ENCODE data around the gene ANXA11. TPM values are rescaled to one million over a fixed set of nuclear protein-coding genes. Genes with fewer than 3 reads are reported as not detected.

Gene ANXA11
- polyA plus RNA-seq, 1 donor from 2014 or later: not detected

DNA sequence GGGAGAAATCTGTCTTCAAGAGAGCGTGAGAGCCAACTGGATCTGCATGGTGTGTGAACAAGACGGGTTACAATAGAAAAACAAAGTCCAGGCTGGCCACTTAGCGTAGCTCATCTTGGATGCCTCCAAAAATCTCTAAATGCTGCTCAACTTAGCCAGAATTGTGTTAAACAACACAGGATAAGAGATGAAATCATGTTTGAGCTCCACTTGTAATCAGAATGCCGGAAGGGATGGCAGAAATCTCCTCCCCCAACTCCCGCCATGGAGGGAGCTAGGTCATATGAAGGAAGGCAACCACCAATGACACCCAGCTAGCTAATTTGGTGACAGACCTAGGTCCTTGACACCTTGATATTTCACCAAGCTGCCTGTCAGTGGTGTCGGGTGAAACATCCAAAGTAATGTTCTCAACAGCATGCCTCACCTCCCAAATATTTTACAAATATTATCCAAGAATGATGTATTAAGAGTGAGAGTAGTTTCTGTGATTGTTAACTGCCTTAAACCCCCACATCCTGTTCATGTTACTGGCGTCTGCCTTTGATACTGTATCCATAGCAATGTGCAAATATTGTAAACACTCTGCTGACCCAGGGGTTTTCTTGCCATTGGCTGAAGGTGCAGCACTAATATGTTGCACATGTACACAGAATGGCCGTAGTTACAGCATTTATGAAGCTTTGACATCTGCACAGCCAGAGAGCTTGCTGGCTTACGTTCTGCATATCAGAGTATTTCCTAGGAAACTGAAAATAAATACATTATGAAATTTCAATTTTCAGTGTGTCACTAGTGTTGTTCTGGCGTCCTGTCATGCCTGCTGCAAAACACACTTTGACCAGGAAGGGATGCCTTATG, 101.0 kb downstream of the ANXA11 start:
- H3F3A ChIP-seq (ENCODE audit: insufficient read depth, low read length, poor library complexity, severe bottlenecking): no peaks in the 10 kb centered on the region
- H3K27me3 ChIP-seq (ENCODE audit: insufficient read depth, low read depth, low read length): no peaks in the 10 kb centered on the region
- no peak overlapping the region for H3K9ac ChIP-seq (ENCODE audit: low read length)
- no peaks in the 10 kb centered on the region for H3K79me2 ChIP-seq (replicated peaks; ENCODE audit: insufficient read depth, low read length)
- no peak overlapping the region for H3K4me2 ChIP-seq (ENCODE audit: low read length)
- H3K27ac ChIP-seq (ENCODE audit: low read length): no peak overlapping the region
- H4K20me1 ChIP-seq (ENCODE audit: insufficient read depth): no peaks in the 10 kb centered on the region
- no peak overlapping the region for H2AFZ ChIP-seq (ENCODE audit: low read depth, low read length)
- H3K36me3 ChIP-seq (ENCODE audit: insufficient read depth, low read length): no peaks in the 10 kb centered on the region
- H3K9me2 ChIP-seq (ENCODE audit: insufficient read depth, low read length): no peaks in the 10 kb centered on the region
- H3K4me3 ChIP-seq (ENCODE audit: low read length): no peak overlapping the region
- no peaks in the 10 kb centered on the region for H3K9me3 ChIP-seq (ENCODE audit: low read length)
- TF ChIP-seq EP300 (conservative IDR thresholded peaks at IDR 0.05; ENCODE audit: poor library complexity, severe bottlenecking) (peak; percentile 49), TAF1 (IDR thresholded peaks at IDR 0.05; ENCODE audit: low read depth) (no peak), SMC3 (conservative IDR thresholded peaks at IDR 0.05; ENCODE audit: poor library complexity) (no peak), EZH2 (IDR thresholded peaks at IDR 0.05; ENCODE audit: borderline replicate concordance, insufficient read depth, low read length, poor library complexity, severe bottlenecking) (no peak), MXI1 (conservative IDR thresholded peaks at IDR 0.05; ENCODE audit: poor library complexity, severe bottlenecking) (peak; percentile 28), RAD21 (conservative IDR thresholded peaks at IDR 0.05) (no peak), REST (IDR thresholded peaks at IDR 0.05; ENCODE audit: borderline replicate concordance) (no peak), POLR2AphosphoS5 (IDR thresholded peaks at IDR 0.05) (peak; percentile 23)
- TF ChIP-seq, protein P1, sequence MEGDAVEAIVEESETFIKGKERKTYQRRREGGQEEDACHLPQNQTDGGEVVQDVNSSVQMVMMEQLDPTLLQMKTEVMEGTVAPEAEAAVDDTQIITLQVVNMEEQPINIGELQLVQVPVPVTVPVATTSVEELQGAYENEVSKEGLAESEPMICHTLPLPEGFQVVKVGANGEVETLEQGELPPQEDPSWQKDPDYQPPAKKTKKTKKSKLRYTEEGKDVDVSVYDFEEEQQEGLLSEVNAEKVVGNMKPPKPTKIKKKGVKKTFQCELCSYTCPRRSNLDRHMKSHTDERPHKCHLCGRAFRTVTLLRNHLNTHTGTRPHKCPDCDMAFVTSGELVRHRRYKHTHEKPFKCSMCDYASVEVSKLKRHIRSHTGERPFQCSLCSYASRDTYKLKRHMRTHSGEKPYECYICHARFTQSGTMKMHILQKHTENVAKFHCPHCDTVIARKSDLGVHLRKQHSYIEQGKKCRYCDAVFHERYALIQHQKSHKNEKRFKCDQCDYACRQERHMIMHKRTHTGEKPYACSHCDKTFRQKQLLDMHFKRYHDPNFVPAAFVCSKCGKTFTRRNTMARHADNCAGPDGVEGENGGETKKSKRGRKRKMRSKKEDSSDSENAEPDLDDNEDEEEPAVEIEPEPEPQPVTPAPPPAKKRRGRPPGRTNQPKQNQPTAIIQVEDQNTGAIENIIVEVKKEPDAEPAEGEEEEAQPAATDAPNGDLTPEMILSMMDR (IDR thresholded peaks at IDR 0.05; ENCODE audit: poor library complexity, severe bottlenecking): no peak

Small RNAs within 50 kb of the gene (small RNA-seq; reads per million reads assigned to genes)
- gene RPS12P2: 0 reads per million in 3 experiments

Other genes with a start within 250 kb of the ANXA11 start
- gene TMEM254, start 126.9 kb downstream of the ANXA11 start, polyA plus RNA-seq: 24.3 and 25.7 TPM in 2 replicates
- gene PLAC9, start 72.8 kb downstream of the ANXA11 start, polyA plus RNA-seq: not detected in 2 replicates
- gene MAT1A, start 84.1 kb upstream of the ANXA11 start, polyA plus RNA-seq: not detected in 2 replicates
- not detected in 2 replicates for gene DYDC1, start 151.2 kb upstream of the ANXA11 start, polyA plus RNA-seq
- gene DYDC2, start 151.2 kb upstream of the ANXA11 start, polyA plus RNA-seq: 2.4 and 17.0 TPM in 2 replicates
- 56.3 and 60.5 TPM in 2 replicates for gene PRXL2A, start 203.0 kb upstream of the ANXA11 start, polyA plus RNA-seq
- gene TSPAN14, start 248.8 kb upstream of the ANXA11 start, polyA plus RNA-seq: 26.3 and 31.5 TPM in 2 replicates